ENCODE data around the gene TARDBP.
"Not testable (repeated sequence)": the region's sequence is repeated elsewhere in the genome, so short reads cannot be mapped to it uniquely, and the experiment has no call there.

Gene TARDBP

DNA sequence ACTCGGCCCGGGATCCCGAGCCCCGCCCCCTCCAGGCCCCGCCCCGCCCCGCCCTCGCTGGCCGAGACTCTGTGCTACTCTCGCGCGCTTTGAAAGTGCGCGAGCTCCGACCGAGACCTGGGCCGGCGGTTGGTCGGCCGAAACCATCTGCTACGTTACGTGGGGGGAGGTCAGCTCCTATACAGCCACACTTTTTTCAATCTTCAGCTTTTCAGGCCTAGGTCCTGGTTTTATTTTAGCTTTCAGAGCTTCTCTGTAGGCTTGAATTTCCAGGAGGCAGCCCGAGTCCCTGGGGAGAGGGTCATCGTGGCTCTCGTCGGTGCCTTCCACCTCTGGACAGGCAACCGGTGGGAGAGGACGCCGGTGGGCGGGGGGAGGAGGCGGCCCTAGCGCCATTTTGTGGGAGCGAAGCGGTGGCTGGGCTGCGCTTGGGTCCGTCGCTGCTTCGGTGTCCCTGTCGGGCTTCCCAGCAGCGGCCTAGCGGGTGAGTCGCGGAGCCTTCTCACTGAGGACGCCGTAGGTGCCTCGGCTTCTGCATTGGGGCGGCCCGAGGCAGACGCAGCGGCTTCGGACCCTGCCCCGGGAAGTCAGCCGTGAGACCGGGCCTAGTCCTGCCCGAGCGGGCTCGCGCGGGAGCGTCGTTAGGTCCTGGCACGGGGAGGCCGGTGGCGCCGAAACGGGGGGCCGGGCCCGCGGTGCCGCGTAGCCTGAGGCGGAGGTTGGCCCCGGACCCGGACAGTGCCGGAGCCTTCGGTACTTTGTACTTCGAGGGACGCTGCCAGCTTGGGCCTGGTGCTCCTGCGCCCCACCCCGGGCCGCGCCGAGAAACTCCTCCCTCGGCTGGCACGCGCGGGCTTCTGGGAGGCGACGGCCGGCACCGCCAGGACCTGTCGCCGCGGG is at the start of gene TARDBP:
Gene TARDBP, plus strand, starts transcription at position 395 of the 900 bp plus-strand sequence. CDS start 1,074 bp downstream, outside the sequence.
- peak; percentile 65 for FAIRE-seq
- peak; percentile 95 for DNase-seq (ENCODE audit: extremely low spot score, insufficient read length, low read depth)

DNA sequence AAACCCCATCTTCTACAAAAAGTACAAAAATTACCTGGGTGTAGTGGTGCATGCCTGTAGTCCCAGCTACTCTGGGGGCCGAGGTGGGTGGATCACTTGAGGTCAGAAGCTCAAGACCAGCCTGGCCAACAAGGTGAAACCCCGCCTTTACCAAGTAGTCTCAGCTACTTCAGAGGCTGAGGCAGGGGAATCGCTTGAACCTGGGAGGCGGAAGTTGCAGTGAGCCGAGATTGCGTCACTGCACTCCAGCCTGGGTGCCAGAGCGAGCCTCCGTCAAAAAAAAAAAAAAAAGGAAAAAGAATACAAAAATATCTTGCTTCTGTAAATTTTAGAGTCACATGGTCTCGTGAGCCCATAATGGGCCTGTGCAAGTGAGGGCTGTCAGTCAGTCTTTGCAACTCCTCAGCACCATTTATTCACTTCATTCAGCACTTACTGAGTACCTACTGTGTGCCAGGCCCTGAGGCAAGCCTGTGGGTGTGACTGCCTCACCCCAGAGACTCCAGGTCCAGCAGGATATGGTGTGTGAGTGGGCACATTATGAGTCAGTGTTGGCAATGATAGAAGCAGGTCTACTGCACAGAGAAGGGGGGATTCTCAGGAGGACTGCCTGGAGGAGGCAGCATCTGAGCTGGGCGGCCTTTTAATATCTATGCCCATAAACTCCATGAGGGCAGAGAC is 46.8 kb upstream of the TARDBP start:
- peak; percentile 88 for FAIRE-seq
- no peak for DNase-seq (ENCODE audit: extremely low spot score, insufficient read length, low read depth)

DNA sequence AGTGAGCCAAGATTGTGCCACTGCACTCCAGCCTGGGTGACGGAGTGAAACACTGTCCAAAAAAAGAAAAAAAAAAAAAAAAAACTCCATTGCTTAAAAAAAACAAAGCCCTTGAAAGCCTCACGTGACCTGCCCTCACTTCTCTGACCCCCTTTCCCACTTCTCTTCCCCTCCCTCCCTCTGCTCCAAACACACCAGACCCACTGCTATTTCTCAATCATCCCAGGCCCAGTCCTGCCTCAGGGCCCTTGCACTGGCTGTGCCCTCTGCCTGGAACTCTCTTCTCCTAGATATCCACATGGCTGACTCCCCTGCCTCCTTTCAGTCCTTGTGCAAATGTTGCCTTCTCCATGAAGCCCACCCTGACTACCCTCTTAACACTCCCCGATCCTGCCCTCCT is 45.4 kb upstream of the TARDBP start:
- DNase-seq (ENCODE audit: extremely low spot score, insufficient read length, low read depth) (no peak), FAIRE-seq (no peak)

DNA sequence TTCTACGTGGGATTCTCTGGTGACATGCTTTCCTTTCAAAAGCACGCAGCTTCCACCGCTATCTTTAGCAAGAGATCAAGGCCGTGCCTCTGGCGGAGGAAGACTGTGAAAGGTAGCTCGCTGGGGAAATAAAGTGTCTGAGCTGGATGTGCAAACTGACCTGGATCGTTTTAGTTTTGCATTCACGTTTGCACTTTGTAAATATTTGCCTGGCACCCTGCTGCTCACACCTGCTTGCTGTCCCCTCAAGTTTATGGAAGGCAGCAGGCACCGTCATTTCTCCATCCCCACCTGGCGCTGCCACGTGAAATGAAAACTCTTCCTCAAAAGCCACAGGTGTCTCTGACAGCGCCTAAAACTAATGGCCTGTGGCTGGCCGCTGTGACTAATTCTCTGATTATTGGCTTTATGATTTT is 44.0 kb upstream of the TARDBP start:
- DNase-seq (ENCODE audit: extremely low spot score, insufficient read length, low read depth): no peak
- FAIRE-seq: peak; percentile 81

DNA sequence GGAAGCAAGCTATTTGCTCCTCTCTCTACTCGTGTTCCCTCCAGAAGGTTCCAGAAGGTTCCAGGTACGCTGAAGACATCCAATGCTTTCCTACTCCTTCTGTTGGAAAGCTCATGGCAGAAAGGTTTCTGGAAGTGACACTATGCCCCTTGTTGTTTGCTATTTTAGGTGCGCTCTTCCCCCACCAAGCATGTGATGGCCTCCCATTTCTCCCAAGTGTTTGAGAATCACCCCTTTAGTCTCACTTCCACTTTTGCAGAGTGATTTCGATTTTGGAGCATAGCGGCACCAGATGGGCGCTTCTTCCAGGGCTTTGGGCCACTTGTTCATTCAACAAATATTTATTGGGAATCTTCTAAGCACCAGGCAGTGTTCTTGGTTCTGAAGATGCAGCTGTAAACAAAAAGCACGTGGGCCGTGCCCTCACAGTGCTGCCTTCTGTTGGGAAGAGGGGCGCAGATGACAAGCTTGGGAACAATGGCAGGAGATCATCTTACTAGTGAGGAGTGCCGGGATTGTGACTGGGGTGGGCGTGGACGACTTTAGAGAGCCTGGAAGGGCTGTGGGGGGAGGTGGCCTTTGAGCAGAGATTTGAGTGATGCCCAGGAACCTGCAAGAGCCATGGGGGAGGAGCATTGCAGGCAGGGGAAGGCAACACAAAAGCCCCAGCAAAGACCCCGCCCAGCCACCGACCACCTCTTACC is 43.0 kb upstream of the TARDBP start:
- DNase-seq (ENCODE audit: extremely low spot score, insufficient read length, low read depth): no peak
- peak; percentile 66 for FAIRE-seq

DNA sequence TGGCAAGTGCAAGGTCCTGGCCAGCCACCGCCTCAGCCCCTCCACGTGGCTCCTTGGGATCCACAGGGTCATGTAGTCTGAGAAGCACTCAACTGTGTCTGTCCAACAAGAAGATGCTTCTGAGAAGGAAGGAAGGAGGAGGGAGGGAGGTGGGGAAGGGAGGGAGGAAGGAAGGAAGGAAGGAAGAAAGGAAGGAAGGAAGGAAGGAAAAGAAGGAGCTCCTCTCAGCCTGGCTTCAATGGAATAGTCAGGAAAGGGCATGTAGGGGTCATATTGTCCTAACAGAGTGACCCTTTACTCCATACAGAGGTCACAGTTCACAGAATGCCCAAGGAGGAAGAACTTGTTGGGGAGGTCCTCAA is 42.5 kb upstream of the TARDBP start:
- FAIRE-seq: no peak

DNA sequence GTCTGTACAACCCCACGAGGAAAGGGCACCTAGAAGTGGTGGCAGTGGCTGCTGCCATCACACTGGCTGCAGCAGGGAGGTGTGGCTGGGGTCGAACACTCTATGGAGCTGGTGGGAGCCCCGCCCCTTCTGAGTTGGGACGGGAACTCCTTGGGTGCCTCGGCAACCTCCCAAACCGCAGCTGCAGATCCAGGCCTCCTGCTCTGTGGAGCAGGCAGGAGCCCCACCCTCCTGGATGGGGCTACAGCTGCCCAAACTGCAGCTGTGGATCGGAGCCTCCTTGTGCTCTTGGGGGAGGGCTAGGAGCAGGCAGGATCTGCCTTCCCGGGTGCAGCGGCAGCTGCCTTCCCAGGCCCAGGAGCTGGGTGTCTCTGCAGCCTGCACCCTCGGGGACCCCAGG is 38.9 kb upstream of the TARDBP start:
- no peak for FAIRE-seq
- no peak for DNase-seq (ENCODE audit: extremely low spot score, insufficient read length, low read depth)

More for the DNA sequence above, 42.5 kb upstream of the TARDBP start:
- no peak for DNase-seq (ENCODE audit: extremely low spot score, insufficient read length, low read depth)

DNA sequence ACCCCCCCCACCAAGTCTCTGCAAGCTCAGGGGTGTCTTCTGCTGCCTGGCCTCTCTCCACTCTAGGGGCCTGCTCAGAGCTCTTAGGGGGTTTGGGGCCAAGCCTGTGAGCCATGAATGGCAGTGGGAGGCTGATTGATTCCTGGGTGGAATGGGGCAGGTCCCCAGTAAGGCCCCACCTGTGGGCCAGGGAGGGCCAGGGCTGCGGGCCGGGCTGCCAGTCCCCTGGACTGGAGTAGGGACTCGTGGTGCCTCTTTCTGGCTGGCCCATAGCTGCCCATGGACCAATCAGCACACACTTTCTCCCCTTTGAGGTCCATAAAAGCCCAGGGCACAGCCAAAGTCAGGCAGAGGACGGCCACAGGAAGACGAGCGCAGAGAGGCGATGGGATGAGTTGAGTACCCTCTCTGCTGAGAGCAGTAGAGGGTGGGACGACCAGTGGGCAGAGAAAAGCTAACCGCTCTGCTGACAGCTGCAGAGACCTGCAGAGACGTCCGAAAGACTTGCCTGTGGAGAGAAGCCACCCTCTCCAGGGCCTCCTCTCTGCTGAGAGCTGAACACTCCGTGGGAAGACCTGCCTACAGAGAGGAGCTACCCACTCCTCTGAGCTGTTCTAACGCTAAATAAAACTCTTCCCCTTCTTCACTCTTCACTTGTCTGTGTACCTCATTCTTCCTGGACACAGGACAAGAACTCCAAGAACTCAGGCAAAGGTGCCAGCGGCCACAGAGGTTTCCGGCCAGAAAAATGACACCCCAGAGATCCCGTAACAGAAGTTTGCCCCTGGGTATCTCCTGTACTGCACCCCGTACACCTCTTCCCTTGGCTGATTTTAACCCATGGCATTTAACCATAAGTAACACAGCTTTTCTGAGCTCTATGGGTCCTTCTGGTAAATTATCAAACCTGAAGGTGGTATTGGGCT is 38.2 kb upstream of the TARDBP start:
- DNase-seq (ENCODE audit: extremely low spot score, insufficient read length, low read depth) (no peak), FAIRE-seq (no peak)

DNA sequence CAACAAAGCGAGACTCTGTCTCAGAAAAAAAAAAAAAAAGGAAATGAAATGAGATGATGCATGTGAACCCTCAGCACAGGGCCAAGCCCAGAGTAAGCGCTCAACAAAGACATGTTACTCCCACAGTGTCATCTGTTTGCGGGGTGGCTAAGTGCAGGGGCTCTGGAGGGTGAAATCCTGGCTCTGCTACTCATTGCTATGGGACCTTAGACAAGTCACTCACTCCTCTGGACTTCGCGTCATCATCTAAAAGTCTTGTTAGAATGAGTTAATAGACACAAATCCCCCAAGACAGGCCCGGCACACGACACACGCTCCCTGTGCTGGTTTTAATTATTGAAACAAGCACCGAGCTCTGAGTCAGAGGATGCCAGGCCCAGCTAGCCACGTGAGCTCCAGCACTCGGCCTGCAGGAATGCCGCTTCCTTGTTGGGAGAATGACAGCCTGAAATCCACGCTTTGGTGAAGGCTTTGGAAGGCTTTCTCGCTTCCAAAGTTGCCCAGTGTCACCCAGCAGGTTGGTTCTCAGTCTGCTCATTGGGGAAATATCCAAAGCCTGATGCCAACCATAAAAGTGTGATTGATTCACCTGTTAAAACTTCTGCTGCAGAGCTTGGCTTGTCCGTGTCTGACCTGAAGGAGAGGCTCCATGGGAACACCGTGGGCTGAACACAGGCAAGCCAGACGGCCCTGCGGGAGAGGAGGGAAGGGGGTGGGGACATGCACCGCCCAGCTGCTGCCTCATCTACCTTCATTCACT is 36.7 kb upstream of the TARDBP start:
- DNase-seq (ENCODE audit: extremely low spot score, insufficient read length, low read depth) (no peak), FAIRE-seq (no peak)

DNA sequence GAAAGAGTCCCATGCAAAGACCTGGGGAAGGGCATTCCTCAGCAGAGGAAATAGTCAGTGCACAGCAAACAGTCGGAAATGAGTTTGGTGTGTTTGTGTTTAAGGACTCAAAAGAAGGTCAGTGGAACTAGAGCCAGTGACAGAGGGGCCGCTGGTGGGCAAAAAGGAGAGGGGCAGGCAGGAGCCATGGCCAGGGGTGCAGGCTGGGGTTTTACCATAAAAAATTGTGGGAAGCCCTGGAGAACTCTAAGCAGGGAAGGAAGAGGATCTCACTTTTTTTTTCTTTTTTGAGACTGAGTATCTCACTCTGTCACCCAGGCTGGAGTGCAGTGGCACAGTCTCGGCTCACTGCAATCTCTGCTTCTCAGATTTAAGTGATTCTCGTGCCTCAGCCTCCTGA is 33.7 kb upstream of the TARDBP start:
- FAIRE-seq (no peak), DNase-seq (ENCODE audit: extremely low spot score, insufficient read length, low read depth) (no peak)

DNA sequence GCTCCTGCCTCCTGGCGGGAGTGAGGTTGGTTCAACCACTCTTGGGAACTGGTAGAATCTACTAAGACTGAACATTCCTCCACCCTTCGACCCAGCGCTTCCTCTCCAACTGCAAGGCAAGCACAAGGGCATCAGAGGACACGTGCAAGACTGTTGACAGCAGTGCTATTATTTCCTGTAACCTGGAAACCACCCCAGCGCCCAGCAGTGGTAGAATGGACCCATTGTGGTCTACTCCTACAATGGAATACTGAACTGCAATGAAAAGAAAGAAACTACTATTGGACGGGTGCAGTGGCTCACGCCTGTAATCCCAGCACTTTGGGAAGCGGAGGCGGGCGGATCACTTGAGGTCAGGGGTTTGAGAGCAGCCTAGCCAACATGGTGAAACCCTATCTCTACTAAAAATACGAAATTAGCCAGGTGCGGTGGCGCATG is 33.0 kb upstream of the TARDBP start:
- no peak for FAIRE-seq
- DNase-seq (ENCODE audit: extremely low spot score, insufficient read length, low read depth): no peak

DNA sequence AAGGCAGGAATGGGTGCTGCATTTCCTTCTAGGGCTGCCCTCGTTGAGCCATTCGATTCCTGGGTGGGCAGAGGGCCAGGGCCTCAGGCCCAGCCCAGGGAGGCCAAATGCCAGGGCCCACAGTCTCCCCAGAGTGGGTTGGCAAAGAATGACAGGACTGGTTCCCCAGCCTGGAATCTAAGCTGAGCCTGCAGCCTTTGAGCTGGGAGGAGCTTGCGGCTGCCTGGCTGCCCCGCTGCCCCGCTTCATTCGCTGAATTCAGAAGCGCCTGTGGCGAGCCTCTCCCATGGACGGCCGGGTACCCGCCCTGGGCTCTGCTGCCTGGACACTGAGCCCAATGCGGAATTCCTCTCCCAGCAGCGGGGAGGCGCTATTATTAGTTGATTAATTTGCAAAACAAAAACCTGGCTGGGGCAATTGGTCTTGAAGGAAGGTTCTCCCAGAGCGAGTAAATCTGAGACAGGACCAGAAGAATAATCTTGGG is 32.3 kb upstream of the TARDBP start:
- FAIRE-seq (no peak), DNase-seq (ENCODE audit: extremely low spot score, insufficient read length, low read depth) (no peak)

DNA sequence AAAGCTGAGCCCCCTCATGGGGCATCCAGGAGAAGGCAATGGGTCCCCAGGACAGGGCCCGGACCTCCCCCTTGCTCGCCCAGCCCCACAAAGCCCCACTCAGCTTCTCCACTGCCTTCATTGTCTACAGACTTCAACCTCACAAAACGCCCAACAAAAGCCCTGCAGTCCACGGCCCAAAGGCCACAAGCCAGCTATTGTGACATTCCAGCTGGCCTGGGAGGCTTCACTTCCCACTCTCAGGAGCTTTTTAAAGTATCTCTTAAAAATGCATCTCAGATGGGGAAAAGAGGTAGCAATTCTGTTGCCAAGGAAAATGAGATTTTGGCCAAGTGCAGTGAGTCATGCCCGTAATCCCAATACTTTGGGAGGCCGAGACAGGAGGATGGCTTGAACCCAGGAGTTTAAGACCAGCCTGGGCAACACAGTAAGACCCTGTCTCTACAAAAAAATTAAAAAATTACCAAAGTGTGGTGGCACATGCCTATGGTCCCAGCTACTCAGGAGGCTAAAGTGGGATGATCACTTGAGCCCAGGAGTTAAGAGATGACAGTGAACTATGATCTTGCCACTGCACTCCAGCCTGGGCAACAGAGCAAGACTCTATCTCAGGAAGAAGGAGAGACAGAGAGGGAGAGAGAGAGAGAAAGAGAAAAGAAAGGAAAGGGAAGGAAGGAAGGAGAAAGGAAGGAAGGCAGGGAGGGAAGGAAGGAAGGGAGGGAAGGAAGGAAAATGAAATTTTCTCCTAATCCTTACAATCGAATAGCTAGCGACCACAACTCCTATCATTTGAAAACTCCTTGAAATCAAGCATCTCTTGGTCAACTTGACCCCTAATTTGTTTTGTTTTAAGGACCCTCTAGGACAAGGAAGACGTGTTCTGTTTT is 31.4 kb upstream of the TARDBP start:
- FAIRE-seq (no peak), DNase-seq (ENCODE audit: extremely low spot score, insufficient read length, low read depth) (no peak)

DNA sequence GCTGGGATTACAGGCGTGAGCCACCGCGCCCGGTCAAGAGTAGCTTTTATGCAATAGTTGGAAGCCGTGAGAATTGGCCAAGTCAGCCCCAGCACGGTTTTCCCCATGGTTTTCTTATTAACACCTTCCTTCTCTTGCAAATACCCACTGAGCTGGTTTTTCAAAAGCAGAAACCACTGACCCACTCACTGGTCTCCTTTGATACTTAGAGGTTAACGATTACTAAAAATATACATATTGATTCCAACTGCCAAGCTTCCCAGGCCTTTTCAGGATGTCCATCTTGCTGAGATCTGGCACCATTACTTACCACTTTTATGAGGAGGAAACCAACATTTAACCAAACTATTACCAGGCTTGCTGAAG is 25.9 kb upstream of the TARDBP start:
- DNase-seq (ENCODE audit: extremely low spot score, insufficient read length, low read depth) (no peak), FAIRE-seq (peak; percentile 80)

DNA sequence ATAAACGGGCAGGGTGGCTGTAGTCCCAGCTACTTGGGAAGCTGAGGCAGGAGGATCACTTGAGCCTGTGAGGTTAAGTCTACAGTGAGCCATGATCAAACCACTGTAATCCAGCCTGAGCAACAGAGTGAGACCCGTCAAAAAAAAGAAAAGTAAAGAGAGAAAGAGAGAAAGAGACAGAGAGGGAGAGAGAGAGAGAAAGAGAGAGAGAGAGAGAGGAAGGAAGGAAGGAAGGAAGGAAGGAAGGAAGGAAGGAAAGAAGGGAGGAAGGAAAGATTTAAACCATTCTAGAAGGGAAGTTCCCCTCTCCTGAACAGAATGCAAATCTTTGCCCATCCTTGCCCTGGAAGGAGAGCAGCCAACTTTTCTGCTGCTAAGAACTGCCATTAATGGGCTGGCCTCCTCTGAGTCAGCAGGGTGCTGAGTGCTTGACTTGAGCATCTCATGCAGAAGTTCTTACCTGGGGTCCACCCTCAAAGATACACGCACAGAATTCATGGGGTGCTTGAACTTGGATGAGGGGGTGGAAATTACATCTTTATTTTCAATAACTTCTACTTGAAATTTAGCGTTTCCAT is 24.5 kb upstream of the TARDBP start:
- DNase-seq (ENCODE audit: extremely low spot score, insufficient read length, low read depth): no peak
- no peak for FAIRE-seq

DNA sequence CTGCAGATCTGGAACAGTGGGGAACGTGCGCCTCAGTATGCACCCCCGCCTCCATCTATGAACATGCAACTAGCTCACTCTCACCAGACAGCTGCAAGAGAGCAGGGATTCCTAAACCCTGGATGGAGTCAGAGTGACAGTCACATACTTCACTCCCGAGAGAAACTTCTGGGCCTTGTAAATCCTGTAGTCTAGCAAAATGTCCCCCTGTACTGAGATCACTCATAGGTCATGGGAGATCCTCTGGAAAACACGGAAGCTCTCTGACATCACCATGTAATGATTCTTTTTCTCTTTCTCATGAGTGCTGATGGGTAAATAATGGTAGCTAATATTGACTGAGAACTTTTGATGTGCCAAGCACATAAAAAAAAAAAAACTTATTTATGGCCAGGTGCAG is 23.4 kb upstream of the TARDBP start:
- FAIRE-seq (no peak), DNase-seq (ENCODE audit: extremely low spot score, insufficient read length, low read depth) (no peak)

DNA sequence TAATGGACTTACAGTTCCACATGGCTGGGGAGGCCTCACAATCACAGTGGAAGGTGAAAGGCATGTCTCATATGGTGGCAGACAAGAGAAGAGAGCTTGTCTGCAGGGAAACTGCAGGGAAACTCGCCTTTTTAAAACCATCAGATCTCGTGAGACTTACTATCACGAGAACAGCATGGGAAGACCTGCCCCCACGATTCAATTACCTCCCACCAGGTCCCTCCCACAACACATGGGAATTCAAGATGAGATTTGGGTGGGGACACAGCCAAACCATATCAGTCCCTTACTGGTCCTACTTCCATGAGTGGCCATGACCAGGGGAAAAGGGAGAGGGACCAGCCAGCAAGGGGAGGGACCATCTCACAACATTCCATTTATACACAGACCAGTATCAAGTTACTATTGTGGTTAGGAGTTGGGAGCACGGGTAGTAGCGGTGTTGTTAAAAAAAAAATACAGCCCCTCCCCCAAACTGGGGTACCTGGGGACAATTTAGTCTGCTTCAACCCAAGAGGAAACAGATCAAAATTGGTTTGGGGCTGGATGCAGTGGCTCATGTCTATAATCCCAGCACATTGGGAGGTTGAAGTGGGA is 22.4 kb upstream of the TARDBP start:
- DNase-seq (ENCODE audit: extremely low spot score, insufficient read length, low read depth); FAIRE-seq: not testable (repeated sequence)
